IPS-18c (cell line): ENCODE data around the gene PC.
"Not testable (repeated sequence)": the region's sequence is repeated elsewhere in the genome, so short reads cannot be mapped to it uniquely, and the experiment has no call there.

ENCODE experiments used
- H3K4me3 ChIP-seq: 2 replicates; pipeline ENCODE4 v1.7.0; 2013; ENCODE audit warnings: low read depth, mild to moderate bottlenecking, low read length, moderate library complexity; ENCODE audit not compliant: insufficient read depth
- H3K9me3 ChIP-seq: one replicate; pipeline ENCODE4 v1.6.1; 2013; ENCODE audit warnings: mild to moderate bottlenecking, low read length, moderate library complexity; ENCODE audit not compliant: control insufficient read depth, insufficient read depth

PC gene, protein sequence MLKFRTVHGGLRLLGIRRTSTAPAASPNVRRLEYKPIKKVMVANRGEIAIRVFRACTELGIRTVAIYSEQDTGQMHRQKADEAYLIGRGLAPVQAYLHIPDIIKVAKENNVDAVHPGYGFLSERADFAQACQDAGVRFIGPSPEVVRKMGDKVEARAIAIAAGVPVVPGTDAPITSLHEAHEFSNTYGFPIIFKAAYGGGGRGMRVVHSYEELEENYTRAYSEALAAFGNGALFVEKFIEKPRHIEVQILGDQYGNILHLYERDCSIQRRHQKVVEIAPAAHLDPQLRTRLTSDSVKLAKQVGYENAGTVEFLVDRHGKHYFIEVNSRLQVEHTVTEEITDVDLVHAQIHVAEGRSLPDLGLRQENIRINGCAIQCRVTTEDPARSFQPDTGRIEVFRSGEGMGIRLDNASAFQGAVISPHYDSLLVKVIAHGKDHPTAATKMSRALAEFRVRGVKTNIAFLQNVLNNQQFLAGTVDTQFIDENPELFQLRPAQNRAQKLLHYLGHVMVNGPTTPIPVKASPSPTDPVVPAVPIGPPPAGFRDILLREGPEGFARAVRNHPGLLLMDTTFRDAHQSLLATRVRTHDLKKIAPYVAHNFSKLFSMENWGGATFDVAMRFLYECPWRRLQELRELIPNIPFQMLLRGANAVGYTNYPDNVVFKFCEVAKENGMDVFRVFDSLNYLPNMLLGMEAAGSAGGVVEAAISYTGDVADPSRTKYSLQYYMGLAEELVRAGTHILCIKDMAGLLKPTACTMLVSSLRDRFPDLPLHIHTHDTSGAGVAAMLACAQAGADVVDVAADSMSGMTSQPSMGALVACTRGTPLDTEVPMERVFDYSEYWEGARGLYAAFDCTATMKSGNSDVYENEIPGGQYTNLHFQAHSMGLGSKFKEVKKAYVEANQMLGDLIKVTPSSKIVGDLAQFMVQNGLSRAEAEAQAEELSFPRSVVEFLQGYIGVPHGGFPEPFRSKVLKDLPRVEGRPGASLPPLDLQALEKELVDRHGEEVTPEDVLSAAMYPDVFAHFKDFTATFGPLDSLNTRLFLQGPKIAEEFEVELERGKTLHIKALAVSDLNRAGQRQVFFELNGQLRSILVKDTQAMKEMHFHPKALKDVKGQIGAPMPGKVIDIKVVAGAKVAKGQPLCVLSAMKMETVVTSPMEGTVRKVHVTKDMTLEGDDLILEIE

DNA sequence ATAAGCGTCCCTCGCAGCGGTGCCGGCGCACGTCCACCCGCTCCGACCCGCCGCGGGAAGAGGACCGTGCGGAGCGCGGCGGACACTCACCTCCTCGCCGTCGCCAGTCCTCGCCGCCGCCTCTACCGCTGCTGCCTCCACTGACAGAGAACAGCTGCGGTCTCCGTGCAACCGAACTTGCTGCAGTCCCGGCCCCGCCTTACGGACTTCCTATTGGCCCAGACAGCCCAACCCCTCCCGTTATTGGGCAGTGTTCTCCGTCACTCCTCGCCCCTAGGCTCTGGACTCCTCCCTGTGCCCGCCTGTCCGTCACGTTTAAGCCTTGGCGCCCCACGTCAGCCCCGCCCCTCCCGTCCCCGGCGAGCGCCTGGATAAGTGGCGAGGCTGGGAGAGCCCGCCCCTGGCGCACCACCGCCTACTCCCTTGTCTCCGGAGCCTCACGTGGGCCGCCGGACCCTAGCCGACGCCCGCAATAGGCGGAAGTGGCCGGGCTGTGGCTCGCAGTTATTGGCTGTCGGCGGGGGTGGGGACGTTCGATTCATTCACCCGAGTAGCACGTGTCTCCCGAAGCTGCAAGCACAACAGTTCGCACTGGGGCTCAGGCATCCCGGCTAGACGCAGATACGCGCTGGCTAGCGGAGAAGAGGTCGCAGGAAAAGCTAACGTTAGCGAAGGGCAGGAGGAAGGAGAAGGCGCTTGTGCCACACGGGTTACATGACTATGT lies at the start of gene PC:
PC (minus strand) TSS at position 152 of the 724 bp plus-strand sequence. CDS start 86,224 bp downstream, outside the sequence.
- Histone ChIP-seq H3K9me3 (no peaks in the 10 kb centered on the region), H3K4me3 (peak within 1 kb of the TSS; percentile 83)

DNA sequence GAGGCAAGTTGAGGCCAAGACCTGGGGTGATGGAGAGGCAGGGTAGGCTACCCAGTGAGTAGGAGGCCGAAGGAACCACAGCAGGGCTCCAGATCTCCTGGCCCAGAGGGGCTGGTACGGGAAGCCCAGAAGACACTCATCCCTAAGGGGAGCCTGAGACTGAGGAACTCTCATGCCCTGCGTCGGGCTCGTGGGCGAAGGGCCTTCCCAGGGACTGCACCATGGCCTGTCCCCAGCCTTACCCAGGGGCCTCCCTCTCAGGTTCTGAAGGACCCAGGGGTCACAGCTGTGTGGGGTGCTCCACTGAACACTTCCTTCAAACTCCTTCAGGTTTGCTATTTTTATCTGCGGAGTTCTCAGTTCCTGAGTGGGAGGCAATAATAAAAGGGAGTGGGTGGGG lies 48.9 kb upstream of the PC start:
- Histone ChIP-seq H3K4me3 (no peak overlapping the region), H3K9me3 (no peaks in the 10 kb centered on the region)

DNA sequence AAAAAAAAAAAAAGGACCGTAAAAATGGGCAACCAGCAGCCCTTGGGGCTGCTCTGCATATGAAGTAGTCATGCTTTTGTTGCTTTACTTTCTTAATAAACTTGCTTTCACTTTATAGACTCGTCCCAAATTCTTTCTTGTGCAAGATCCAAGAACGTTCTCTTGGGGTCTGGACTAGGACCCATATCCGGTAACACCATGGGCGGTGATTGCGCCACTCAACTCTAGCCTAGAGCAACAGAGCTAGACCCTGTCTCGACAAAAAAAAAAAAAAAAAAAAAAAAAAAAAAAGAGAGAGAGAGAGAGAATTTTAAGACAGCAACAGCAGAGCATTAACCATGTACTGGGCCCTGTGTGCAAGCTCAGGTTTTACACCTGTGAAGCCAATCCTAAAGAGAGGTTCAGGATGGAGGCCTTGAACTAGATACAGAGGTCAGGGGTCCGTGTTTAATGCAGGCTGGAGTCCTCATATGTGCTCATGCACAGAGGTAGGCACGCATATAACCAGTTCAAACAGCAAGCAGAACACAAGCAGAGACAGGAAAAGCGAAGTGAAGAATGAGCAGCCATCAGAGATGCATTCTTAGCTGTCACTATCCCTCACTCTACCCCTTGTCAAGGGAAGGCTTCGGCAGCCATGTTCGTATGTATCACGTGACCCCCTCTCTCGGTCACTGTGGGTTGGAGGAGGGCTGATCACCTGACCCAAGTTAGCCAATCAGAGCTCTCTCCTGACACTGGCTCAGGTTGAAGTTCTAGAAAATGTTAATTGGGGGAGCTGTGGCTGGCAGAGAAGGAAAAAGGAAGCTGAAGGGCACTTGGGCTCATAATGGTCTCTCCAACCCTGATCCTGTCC lies 48.1 kb upstream of the PC start:
- H3K9me3 ChIP-seq, result no peaks in the 10 kb centered on the region
- H3K4me3 ChIP-seq, result no peak overlapping the region

DNA sequence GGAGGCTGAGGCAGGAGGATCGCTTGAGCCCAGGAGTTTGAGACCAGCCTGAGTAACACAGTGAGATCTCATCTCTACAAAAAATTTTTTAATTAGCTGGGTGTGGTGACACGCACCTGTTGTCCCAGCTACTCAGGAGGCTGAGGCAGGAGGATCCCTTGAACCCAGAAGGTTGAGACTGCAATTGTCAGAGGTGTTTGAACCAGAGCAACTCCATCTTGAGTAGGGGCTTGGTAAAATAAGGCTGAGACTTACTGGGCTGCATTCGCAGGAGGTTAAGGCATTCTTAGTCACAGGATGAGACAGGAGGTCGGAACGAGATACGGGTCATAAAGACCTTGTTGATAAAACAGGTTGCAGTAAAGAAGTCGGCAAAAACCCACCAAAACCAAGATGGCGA lies 47.0 kb upstream of the PC start:
- H3K4me3 ChIP-seq, result not testable (repeated sequence)

DNA sequence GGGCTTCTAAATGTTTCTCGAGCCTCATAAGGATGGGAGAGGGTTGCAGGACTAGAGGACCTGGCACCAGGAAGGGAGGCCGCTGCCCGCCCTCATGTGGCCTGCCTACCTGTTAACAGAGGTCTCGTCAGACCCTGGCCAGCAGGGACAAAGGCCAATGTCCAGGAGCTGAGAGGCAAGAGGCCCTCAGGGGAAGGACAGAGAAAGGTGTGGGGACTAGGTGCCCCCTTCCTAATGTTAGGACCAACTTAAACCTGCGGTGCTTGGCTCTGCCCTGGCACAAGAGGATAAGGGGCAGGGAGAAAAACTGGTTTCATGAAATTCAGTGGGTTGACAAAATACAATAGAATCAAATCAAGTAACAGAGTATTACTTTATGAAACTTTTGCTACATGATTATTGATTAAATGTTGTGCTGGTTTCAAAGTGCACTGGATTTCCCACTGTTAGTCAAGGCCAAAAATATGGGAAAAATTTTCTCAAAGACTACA lies 44.8 kb upstream of the PC start:
- no peaks in the 10 kb centered on the region for H3K9me3 ChIP-seq

More for the DNA sequence above, 47.0 kb upstream of the PC start:
- not testable (repeated sequence) for H3K9me3 ChIP-seq

DNA sequence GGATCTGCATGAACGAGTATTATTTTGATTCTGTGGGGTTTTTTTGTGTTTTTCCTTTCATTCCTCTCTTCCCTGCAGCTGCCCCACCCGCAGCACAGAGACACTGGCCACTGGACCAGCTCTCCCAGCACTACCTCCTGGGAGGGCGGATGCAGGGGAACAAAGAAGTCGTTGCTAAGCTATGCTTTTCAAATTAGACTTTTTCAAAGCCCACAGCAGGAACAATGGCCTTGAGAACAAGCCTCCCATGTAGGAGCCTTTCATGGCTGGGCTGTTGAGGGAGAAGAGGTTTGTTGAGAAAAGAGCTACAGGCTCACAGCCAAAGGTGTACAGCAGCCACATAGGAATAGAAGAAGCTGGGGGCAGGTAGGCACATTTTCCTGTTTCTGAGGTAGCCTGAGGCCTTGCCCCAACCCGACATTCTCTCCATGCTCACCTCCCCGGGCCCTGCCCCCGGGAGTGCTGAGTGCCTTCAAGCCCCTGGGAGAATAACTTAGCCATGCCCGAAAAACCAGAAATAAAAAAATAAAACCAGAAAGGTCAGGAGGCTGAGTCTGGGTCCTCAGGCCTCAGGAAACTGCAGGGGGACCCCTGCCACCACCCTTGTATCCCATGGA lies 44.2 kb upstream of the PC start:
- peak overlapping the region; percentile 20; the same call in 1 of the 2 replicates for H3K4me3 ChIP-seq
- no peaks in the 10 kb centered on the region for H3K9me3 ChIP-seq

More for the DNA sequence above, 44.8 kb upstream of the PC start:
- no peak overlapping the region for H3K4me3 ChIP-seq

DNA sequence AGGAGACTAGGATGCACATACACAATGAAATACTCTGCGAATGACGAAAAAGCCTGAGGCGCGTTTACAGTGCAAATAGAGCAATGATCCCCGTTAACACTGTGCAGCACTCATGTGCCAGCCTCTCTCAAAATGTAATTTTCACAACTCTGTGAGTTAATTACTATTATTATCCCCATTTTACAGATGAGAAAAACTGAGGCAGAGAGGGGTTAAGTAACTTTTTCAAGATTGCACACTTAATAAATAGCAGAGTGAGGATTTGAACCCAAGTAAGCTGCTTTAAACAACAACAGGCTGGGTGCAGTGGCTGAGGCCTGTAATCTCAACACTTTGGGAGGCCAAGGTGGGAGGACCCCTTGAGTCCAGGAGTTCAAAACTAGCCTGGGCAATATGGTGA lies 43.1 kb upstream of the PC start:
- H3K9me3 ChIP-seq, result no peaks in the 10 kb centered on the region
- H3K4me3 ChIP-seq, result no peak overlapping the region

DNA sequence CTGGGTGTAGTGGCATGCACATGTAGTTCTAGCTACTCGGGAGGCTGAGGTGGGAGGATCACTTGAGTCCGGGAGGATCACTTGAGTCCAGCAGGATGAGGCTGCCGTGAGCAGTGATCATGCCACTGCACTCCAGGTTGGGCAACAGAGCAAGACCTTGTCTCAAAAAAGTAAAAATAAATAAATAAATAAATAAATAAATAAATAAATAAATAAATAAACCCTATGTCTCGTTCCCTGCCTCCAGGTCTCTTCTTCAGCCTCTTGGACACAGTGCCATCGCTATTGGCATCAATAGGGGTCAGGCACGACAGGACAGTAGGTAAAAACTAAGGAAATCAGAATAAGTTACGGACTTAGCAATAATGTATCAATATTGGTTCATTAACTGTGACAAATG lies 41.4 kb upstream of the PC start:
- no peak overlapping the region for H3K4me3 ChIP-seq
- H3K9me3 ChIP-seq, result no peaks in the 10 kb centered on the region

DNA sequence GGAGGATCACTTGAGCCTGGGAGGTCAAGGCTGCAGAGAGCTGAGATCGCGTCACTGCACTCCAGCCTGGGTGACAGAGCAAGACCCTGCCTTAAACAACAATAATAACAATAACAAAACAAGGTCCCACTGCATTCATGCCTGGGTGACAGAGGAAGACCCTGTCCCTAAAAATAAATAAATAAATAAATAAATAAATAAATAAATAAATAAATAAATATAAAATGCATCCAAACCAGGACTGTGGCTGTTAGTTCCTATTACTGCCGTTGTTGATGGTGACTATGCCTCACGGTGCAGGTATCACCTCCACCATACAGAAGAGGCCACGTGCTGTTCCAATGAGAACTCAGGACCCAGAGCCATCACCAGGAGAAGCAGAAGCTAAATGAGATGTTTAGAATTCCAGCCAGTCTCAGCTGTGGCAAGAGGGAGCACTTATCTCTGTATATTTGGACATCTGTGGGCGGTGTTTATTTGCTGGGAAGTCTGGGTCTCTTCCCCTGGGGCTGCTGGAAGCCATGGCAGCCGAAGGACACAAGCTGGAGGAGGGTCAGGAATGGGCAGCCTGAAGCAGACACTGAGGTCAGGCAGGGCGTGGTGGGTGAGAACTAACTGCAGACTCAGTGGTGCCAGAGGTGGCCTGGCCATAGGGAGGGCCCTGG lies 38.6 kb upstream of the PC start:
- Histone ChIP-seq H3K9me3 (no peaks in the 10 kb centered on the region), H3K4me3 (no peak overlapping the region)

DNA sequence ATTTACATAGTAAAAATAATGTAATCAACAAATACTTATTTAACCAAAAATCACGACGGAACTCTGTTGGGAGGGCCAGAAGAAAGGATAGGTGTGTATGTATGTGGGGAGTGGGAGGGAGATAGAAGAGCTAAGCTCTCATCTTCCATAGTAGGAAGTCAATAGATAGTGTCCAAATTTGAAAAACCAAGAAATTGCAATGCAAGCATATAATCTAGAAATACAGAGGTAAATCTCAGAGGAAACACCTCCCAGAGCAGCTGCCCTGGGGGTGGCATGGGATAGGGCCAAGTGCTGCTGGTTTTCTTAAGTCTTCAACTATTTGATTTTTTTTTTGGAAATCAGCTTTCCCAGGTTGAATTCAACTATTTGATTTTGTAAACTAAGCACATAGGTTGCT lies 33.9 kb upstream of the PC start:
- H3K9me3 ChIP-seq, result no peaks in the 10 kb centered on the region
- no peak overlapping the region for H3K4me3 ChIP-seq

DNA sequence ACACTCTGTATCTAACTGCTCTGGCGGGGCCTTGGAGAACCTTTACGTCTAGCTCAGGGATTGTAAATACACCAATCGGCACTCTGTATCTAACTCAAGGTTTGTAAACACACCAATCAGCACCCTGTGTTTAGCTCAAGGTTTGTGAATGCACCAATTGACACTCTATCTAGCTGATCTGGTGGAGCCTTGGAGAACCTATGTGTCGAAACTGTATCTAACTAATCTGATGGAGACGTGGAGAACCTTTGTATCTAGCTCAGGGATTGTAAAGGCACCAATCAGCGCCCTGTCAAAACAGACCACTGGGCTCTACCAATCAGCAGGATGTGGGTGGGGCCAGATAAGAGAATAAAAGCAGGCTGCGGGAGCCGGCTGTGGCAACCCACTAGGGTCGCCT lies 31.2 kb upstream of the PC start:
- H3K4me3 ChIP-seq, H3K9me3 ChIP-seq: not testable (repeated sequence)

DNA sequence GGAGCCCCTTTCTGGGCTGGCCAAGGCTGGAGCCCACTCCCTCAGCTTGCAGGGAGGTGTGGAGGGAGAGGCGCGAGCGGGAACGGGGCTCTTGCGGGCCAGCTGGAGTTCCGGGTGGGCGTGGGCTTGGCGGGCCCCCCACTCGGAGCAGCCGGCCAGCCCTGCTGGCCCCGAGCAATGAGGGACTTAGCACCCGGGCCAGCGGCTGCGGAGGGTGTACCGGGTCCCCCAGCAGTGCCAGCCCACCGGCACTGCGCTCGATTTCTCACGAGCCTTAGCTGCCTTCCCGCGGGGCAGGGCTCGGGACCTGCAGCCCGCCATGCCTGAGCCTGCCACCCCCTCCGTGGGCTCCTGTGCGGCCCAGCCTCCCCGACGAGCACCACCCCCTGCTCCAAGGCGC lies 30.6 kb upstream of the PC start:
- not testable (repeated sequence) for H3K9me3 ChIP-seq, H3K4me3 ChIP-seq

DNA sequence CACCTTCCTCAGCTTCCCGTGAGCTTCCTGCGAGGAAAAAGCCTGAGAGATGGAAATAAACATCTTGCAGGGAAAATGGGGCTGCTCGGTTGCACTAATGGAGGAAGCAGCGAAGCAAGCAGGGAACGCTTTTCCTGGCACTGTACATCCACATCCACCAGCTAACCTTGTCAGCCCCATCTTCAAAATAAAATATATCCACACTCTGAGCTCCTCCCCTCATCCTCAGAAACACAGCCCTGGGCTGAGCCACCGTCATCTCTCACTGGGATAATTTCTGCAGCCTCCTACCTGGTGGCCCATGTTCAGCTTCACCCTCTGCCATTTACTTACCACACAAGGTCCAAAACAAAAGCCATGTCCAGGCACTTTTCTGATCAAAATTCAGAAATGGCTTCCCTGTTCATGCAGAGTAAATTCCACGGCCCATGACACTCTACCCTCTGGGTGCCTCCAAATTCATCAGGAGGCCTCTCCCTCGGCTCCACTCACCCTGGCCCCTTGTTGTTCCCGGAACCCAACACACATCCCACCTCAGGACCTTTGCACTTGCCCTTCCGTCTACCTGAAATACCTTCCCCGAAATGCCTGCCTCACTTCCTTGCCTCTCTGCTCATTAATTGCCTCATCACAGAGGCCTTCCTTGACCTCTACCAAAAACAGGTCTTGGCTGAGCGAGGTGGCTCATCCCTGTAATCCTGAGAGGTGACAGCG lies 29.9 kb upstream of the PC start:
- no peak overlapping the region for H3K4me3 ChIP-seq
- H3K9me3 ChIP-seq, result peaks cover 2% of the 10 kb centered on the region

DNA sequence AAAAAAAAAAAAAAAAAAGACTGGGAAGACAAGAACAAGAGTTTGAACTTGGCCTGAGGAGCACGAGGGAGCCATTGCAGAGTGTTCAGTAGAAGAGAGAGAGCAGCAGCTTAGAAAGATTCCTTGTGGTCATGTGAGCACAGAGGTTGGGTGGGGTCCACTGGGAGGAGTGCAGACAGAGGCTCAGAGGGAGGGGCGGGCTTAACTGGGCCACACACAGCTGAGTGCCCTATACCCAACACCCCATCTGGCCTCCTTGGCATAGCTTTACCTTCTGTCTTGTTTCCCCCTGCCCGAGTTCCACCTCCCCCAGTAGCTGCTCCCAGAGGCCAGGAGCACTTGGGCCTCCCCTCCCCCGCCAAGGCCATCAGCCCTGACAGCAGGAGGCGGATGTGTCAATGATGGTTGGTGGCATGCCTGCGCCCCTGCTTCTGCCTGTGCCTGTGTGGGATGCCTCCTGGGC lies 29.0 kb upstream of the PC start:
- no peak overlapping the region for H3K4me3 ChIP-seq
- peaks cover 2% of the 10 kb centered on the region for H3K9me3 ChIP-seq

DNA sequence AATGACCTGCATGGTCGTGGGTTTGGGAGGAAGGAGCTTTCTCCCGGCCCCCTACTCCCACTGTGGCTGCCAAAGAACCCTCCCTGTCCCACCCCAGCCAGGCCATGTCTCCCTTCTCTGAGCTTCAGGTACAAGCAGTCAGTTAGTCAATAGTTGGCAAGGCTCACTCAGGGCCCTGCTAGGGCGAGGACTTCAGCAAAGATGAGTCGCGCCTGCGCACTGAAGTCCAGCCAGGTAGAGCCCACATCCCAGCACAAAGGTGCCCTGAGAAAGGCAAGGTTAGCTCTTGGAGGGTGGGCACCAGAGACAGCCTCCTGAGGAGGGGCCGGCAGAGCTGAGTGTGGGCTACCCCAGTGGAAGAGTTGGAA lies 28.0 kb upstream of the PC start:
- no peak overlapping the region for H3K4me3 ChIP-seq
- H3K9me3 ChIP-seq, result peaks cover 2% of the 10 kb centered on the region
